Activated CD4-positive, alpha-beta T cell treated with anti-CD3 and anti-CD28 coated beads, Interleukin-2, amount 50 U/mL, for 24 hours (primary cell): ENCODE results near the gene PLEK.
"Not testable (repeated sequence)": the region's sequence is repeated elsewhere in the genome, so short reads cannot be mapped to it uniquely, and the experiment has no call there.

Source experiments
- DNase-seq, 2 donors: peaks; one replicate each; pipeline ENCODE4 v3.0.0-alpha.2; 2020; ENCODE audit warnings: low read depth in 1 of 2, low spot score in 1 of 2

The PLEK gene

GRCh38 chr2:68384485-68385107 is 19.5 kb downstream of the PLEK start:
- no peak for DNase-seq

- DNase-seq = no peak
Observed at GRCh38 chr2:68385220-68385906, 20.3 kb downstream of the PLEK start.

GRCh38 chr2:68385907-68386287 is 20.8 kb downstream of the PLEK start:
- no peak for DNase-seq

- DNase-seq = no peak
Observed at GRCh38 chr2:68386365-68386764, 21.3 kb downstream of the PLEK start.

GRCh38 chr2:68387408-68388350 is 22.6 kb downstream of the PLEK start:
- no peak for DNase-seq

- no peak for DNase-seq
Observed at GRCh38 chr2:68388358-68388757, 23.3 kb downstream of the PLEK start.

DNA sequence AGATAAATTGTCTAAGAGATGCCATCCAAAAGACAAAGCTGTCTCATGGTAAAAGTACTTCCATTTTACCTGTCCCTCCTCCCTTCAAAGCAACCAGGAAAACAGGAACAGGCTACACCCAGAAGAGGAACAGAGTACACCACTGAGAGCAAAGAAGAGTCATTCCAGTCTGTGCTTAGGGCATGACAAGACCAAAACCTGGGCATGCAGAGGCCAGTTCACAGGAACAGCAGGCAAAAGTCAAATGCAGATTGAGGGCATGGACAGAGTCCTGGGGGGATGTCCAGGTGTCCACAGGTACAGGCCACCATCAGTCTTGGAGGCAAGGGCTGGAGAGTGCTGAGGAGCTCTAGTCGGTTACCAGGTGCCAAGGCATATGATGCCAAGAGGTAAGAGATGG is 23.7 kb downstream of the PLEK start:
- no peak for DNase-seq

DNA sequence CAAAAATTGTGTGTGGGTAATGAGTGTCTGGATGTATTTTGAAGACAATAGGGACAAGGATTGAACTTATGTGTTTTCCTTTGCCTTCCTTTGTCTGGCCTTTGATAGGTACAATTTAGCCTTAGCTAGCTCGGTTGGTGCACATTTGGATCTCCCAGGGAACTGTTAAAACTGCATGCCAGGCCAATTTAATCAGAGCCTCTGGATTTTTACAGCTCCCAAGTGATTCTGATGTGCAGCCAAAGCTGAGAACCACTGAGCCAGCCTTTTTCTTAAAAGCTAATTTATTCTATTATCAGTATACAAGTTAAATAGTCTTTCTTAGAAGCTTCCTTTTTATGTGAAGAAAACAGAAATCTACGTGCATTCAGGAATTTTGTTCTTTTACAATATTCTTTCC is 25.0 kb downstream of the PLEK start:
- no peak for DNase-seq

DNA sequence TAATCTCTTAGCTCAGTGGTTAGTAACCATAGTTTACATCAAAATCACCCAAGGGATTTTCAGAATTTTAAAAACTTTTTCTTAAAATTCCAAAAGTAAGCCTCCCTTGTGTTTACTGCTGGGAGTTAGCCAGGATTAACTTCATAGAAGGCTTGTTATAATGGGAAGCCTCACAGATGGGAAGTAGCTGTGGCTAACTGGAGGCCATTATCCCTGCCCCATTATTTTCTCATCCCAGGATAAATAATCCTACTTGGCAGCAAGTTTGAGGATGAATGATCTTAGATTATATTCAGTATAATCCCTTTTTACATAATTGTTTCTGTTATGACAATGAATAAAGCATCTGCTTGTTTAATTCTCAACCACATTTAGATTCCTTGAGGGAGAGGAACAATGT is 25.5 kb downstream of the PLEK start:
- no peak for DNase-seq

GRCh38 chr2:68391099-68391498 is 26.0 kb downstream of the PLEK start:
- no peak for DNase-seq

GRCh38 chr2:68391869-68392268 is 26.8 kb downstream of the PLEK start:
- DNase-seq = no peak

GRCh38 chr2:68396093-68396492 is 31.0 kb downstream of the PLEK start:
- no peak for DNase-seq

DNA sequence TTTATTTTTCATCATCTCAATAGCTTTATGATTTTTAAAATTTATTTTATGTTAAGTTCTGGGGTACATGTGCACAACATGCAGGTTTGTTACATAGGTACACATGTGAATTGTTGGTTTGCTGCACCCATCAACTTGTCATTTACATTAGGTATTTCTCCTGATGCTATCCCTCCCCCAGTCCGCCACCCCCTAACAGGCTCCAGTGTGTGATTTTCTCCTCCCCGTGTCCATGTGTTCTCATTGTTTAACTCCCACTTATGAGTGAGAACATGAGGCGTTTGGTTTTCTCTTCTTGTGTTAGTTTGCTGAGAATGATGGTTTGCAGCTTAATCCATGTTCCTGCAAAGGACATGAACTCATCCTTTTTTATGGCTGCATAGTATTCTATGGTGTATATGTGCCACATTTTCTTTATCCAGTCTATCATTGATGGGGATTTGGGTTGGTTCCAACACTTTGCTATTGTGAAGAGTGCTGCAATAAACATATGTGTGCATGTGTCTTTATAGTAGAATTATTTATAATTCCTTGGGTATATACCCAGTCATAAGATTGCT is 32.7 kb downstream of the PLEK start:
- DNase-seq = not testable (repeated sequence)

- DNase-seq = no peak
Observed at GRCh38 chr2:68403199-68403644, 38.1 kb downstream of the PLEK start.

- no peak for DNase-seq
Observed at GRCh38 chr2:68404164-68404563, 39.1 kb downstream of the PLEK start.

DNA sequence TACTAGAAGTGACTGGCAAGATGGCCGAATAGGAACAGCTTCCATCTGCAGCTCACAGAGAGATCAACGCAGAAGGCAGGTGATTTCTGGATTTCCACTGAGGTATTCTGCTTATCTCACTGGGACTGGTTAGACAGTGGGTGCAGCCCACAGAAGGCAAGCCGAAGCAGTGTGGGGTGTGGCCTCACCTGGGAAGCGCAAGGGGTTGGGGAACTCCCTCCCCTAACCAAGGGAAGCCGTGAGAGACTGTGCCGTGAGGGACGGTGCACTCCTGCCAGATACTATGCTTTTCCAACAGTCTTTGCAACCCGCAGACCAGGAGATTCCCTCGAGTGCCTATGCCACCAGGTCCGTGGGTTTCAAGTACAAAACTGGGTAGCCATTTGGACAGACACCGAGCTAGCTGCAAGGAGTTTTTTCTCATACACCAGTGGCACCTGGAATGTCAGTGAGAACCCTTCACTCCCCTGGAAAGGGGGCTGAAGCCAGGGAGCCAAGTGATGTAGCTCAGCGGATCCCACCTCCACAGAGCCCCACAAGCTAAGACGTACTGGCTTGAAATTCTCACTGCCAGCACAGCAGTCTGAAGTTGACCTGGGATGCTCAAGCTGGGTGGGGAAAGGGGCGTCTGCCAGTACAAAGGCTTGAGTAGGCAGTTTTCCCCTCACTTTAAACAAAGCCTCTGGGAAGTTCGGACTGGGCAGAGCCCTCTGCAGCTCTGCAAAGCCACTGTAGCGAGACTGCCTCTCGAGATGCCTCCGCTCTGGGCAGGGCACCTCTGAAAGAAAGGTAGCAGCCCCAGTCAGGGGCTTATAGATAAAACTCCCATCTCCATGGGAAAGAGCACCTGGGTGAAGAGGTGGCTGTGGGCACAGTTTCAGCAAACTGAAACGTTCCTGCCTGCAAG is 40.1 kb downstream of the PLEK start:
- no peak for DNase-seq

DNA sequence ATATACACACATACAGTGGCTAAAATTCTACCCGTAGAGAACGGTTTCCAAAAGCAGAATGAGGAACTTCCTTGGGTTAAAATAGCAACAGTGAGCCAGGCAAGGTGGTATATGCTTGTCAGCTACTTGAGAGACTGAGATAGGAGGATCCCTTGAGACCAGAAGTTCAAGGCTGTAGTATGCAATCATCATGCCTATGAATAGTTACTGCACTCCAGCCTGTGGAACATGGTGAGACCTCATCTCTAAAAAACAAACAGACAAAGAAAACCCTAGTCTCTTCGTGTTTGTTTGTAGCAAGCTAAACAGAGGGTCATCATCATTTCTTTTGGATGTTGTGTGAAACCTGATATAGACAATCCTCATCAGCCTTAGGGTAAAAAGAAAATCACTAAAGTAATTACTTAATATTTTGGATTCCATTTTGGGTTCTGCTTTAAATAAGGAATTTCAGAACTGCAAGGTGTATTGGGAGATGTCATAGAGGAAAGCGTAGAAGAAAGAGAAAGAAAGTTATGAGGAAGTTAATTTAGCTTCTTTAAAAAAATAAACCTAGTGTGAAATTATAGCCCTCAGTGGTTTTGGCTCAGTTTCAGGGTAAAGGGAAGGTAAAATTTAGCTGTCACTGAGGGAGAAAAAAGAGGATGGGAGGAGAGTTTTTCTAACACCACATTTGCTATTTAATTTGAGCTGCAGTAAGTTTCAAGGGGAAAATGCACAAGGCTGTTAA is 46.5 kb downstream of the PLEK start:
- no peak for DNase-seq

- DNase-seq = no peak
Observed at GRCh38 chr2:68412127-68412819, 47.2 kb downstream of the PLEK start.

GRCh38 chr2:68413466-68413865 is 48.4 kb downstream of the PLEK start:
- no peak for DNase-seq
